DOHH2 (cell line): ENCODE measurements around the gene SPIRE2.
"Not testable (repeated sequence)": the region's sequence is repeated elsewhere in the genome, so short reads cannot be mapped to it uniquely, and the experiment has no call there.

Experiments
- CTCF ChIP-seq: fragments of 200-600 bp; sonication (generic); IDR thresholded peaks from one replicate; pipeline ENCODE4 v1.5.1; 2014; ENCODE audit warnings: antibody characterized with exemption, mild to moderate bottlenecking, low read depth, low read length; ENCODE audit not compliant: poor library complexity, severe bottlenecking
- EZH2phosphoT487 ChIP-seq: fragments of 200-600 bp; sonication (generic); IDR thresholded peaks from 2 replicates; pipeline ENCODE4 v1.6.1; 2017; ENCODE audit warnings: borderline replicate concordance, mild to moderate bottlenecking, antibody characterized with exemption, low read length, moderate library complexity, mixed read lengths

GRCh38 chr16:89806589-89807193, 21.6 kb upstream of the SPIRE2 start:
- not testable (repeated sequence) for TF ChIP-seq CTCF, EZH2phosphoT487
